Measurements from ENCODE around the gene PRKCG. TPM values are rescaled to one million over a fixed set of nuclear protein-coding genes. Genes with fewer than 3 reads are reported as not detected.

PRKCG gene
- total and polyA plus RNA-seq, 2 of the 8 experiments (the other 6 are each of a cell fraction or from before 2014, with no cell fraction given), result 6.1 to 10.6 TPM

DNA sequence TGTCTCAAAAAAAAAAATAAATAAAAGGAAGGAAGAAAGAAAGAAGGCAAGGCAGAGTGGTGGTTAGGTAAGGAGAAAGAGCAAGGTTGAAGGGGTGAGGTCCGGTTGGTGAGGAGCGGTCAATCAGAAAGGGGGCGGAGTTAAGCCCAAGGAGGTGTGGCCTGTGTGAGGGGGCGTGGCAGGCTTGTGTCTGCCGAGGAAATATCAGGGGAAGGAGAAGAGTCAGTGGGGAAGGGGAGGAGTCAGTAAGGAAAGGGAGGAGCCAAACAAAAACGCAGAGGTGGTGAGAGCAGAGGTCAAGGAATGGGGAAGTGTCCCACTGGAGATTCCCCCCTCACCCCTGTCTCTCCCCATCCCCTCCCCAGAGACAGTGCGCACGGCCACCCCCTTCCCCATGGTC is 33.0 kb downstream of the PRKCG start:
- no peak overlapping the region for H2AK5ac ChIP-seq (ENCODE audit: low read depth, low read length)
- H4K91ac ChIP-seq (replicated peaks; ENCODE audit: insufficient read length, low read length), result no peak overlapping the region
- no peak overlapping the region for H3K4me3 ChIP-seq (ENCODE audit: extremely low read depth in 1 of 4, insufficient read depth in 2 of 4, low read depth in 3 of 4, low read length in 4 of 4)
- no peak overlapping the region for H2BK120ac ChIP-seq (replicated peaks; ENCODE audit: low read depth, low read length)
- WGBS, 2 experiments (ENCODE audit: extremely low coverage in 1 of 2, insufficient coverage in 1 of 2, insufficient read length in 1 of 2, insufficient replicate concordance in 2 of 2, low coverage in 1 of 2, low lambda C conversion rate in 2 of 2, missing lambda C conversion rate in 1 of 2), result 87% methylated on average over 7 of the region's 8 CpGs; no CpG with 5 or more reads in 1 of the 2 experiments
- no peaks in the 10 kb centered on the region for H3K9me3 ChIP-seq (ENCODE audit: insufficient read depth in 2 of 2, low read depth in 1 of 2, low read length in 1 of 2)
- no peak overlapping the region for H3K18ac ChIP-seq (ENCODE audit: extremely low read depth, low read length)
- H3K79me2 ChIP-seq (ENCODE audit: control insufficient read depth in 1 of 2, insufficient read depth in 2 of 2, low read length in 2 of 2), result peaks cover 0 to 22% of the 10 kb centered on the region in 2 experiments; a peak in 3 of 4 replicates
- H2BK5ac ChIP-seq (ENCODE audit: low read depth, low read length), result no peak overlapping the region
- no peak overlapping the region for H3K27ac ChIP-seq (ENCODE audit: low read depth, low read length)
- peaks cover 2% of the 10 kb centered on the region; the same call in 1 of the 2 replicates for H3K23me2 ChIP-seq (ENCODE audit: low read depth, low read length)
- no peaks in the 10 kb centered on the region; a peak in 1 of 7 replicates for H3K4me1 ChIP-seq (replicated peaks in 1 of 4; ENCODE audit: control insufficient read depth in 3 of 4, insufficient read depth in 4 of 4, low read length in 3 of 4)
- no peak overlapping the region for H3K4me2 ChIP-seq (ENCODE audit: insufficient read depth in 1 of 2, low read depth in 2 of 2, low read length in 2 of 2)
- no peak overlapping the region for H4K8ac ChIP-seq (ENCODE audit: extremely low read depth, insufficient read depth, low read length)
- H2BK20ac ChIP-seq (ENCODE audit: low read length), result no peak overlapping the region
- DNase-seq (ENCODE audit: low read depth in 1 of 2, low spot score in 2 of 2) (peak in 1 of 2 experiments; percentile 91), FAIRE-seq (peak; percentile 60)
- no peak overlapping the region for H3K56ac ChIP-seq (replicated peaks; ENCODE audit: insufficient read length, low read depth, low read length)
- peaks cover 13 to 43% (median 25%) of the 10 kb centered on the region in 4 experiments for H3K36me3 ChIP-seq (ENCODE audit: control insufficient read depth in 2 of 4, insufficient read depth in 4 of 4, low read length in 3 of 4)
- H3K9ac ChIP-seq (replicated peaks in 1 of 4; ENCODE audit: extremely low read depth in 1 of 4, low read depth in 3 of 4, low read length in 3 of 4), result no peak overlapping the region
- H3K4ac ChIP-seq (replicated peaks; ENCODE audit: insufficient read length, low read depth, low read length), result no peak overlapping the region
- ChIA-PET CTCF (ENCODE audit: partially characterized antibody) (interaction anchor here (1.0 to 4.9 kb wide), 3 partner anchors 9 to 26 kb away, joined by 3 to 52 read pairs (median 4); no protein-coding TSS in a partner anchor), POLR2A (ENCODE audit: partially characterized antibody) (no interaction called here)
- H3K14ac ChIP-seq (ENCODE audit: insufficient read length), result no peak overlapping the region
- H3K23ac ChIP-seq (ENCODE audit: insufficient read length), result no peak overlapping the region
- H3K27me3 ChIP-seq (replicated peaks in 1 of 4; ENCODE audit: control insufficient read depth in 3 of 4, extremely low read depth in 1 of 4, insufficient read depth in 3 of 4, low read length in 3 of 4), result peaks cover 0 to 7% (median 1%) of the 10 kb centered on the region in 4 experiments; a peak in 3 of 7 replicates
- no peak overlapping the region for H2BK12ac ChIP-seq (ENCODE audit: low read depth, low read length)
- H4K20me1 ChIP-seq (replicated peaks in 1 of 2; ENCODE audit: control insufficient read depth in 1 of 2, insufficient read depth in 2 of 2, low read length in 2 of 2), result peaks cover 8 to 12% of the 10 kb centered on the region in 2 experiments
- no peak for TF ChIP-seq CHD2 (IDR thresholded peaks at IDR 0.05; ENCODE audit: low read length)
- no peak for TF ChIP-seq GABPA (IDR thresholded peaks at IDR 0.05; ENCODE audit: borderline replicate concordance, insufficient read depth, low read length)
- TF ChIP-seq, protein P1, sequence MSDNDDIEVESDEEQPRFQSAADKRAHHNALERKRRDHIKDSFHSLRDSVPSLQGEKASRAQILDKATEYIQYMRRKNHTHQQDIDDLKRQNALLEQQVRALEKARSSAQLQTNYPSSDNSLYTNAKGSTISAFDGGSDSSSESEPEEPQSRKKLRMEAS (IDR thresholded peaks at IDR 0.05), result no peak
- no peak for TF ChIP-seq FOSL1 (IDR thresholded peaks at IDR 0.05; ENCODE audit: insufficient read depth, low read depth, low read length)
- TF ChIP-seq, protein P2, sequence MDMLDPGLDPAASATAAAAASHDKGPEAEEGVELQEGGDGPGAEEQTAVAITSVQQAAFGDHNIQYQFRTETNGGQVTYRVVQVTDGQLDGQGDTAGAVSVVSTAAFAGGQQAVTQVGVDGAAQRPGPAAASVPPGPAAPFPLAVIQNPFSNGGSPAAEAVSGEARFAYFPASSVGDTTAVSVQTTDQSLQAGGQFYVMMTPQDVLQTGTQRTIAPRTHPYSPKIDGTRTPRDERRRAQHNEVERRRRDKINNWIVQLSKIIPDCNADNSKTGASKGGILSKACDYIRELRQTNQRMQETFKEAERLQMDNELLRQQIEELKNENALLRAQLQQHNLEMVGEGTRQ (IDR thresholded peaks at IDR 0.05; ENCODE audit: low read length), result no peak
- TF ChIP-seq SP2 (IDR thresholded peaks at IDR 0.05; ENCODE audit: low read length), result no peak
- TF ChIP-seq CHD1 (IDR thresholded peaks at IDR 0.05; ENCODE audit: low read depth, low read length), result no peak
- no peak for TF ChIP-seq JUND (IDR thresholded peaks at IDR 0.05; ENCODE audit: low read length)
- TF ChIP-seq CREB1 (IDR thresholded peaks at IDR 0.05), result no peak
- no peak for TF ChIP-seq NANOG (IDR thresholded peaks at IDR 0.05; ENCODE audit: insufficient read depth, low read depth, low read length, poor library complexity, severe bottlenecking)
- H4K5ac ChIP-seq (ENCODE audit: insufficient read length, low read depth, low read length), result no peak overlapping the region
- H3K79me1 ChIP-seq (ENCODE audit: low read depth, low read length), result peaks cover 6% of the 10 kb centered on the region
- H2BK15ac ChIP-seq (ENCODE audit: low read length), result no peak overlapping the region
- H2AFZ ChIP-seq (ENCODE audit: low read length), result no peak overlapping the region
